Non-pigmented ciliary epithelial cell (primary cell): Measurements from ENCODE around the gene GPX1.
"Not testable (repeated sequence)": the region's sequence is repeated elsewhere in the genome, so short reads cannot be mapped to it uniquely, and the experiment has no call there.

Source experiments
- DNase-seq: peaks from one replicate; pipeline ENCODE4 v3.0.0-alpha.2; 2010; ENCODE audit warnings: low read depth

Gene GPX1

GRCh38 chr3:49358217-49358883 lies at the start of gene GPX1:
TSS of gene GPX1 (minus strand) at chr3:49358353. CDS start at chr3:49358278, 75 bp downstream.
- DNase-seq, result peak; percentile 67

DNA sequence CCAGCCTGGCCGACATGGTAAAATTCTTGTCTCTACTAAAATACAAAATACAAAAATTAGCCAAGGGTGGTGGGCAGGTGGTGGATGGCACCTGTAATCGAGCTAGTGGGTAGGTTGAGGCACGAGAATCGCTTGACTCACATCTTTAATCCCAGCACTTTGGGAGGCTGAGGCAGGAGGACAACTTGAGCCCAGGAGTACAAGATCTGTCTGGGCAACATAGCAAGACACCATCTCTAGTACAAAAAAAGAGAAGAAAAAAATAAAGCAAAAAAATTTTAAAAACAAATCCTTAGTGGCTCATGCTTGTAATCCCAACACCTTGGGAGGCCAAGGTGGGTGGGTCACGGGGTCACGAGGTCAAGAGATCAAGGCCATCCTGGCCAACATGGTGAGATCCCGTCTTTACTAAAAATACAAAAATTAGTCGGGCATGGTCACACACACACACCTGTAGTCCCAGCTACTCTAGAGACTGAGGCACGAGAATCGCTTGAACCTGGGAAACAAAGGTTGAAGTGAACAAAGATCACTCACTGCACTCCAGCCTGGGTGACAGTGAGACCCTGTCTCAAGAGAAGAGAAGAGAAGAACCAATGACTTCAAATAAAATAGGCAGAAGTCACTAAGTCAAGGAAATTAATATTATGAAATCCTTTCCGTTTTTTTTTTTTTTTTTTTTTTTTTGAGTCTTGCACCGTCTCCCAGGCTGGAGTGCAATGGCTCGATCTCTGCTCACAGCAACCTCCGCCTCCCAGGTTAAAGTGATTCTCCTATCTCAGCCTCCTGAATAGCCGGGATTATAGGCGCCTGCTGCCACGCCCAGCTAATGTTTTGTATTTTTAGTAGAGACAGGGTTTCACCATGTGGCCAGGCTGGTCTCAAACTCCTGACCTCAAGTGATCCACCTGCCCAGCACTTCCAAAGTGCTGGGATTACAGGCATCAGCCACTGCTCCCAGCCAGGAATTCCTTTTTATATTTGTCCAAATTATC lies 48.7 kb upstream of the GPX1 start:
- no peak for DNase-seq

GRCh38 chr3:49405570-49405969 lies 47.4 kb upstream of the GPX1 start:
- DNase-seq, result not testable (repeated sequence)

- DNase-seq, result no peak
These were observed 45.7 kb upstream of the GPX1 start for GRCh38 chr3:49403891-49404290.

DNA sequence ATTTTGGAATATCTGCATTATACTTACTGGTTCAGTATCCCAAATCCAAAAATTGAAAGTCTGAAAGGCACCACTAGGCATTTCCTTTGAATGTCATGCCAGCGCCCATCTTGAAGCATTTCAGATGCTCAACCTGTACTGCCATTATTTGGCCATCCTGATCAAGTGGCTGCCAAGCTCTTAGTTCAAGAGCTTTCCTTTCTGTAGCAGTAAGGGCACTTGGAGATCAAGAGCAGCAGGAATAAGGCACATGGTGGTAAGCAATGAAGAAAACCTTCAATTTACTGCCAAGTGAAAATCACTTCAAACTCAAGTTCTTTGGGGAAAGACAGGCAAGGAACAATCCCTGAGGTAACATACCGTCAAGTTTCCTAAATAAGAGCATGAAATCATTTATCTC lies 43.6 kb upstream of the GPX1 start:
- DNase-seq, result no peak

DNA sequence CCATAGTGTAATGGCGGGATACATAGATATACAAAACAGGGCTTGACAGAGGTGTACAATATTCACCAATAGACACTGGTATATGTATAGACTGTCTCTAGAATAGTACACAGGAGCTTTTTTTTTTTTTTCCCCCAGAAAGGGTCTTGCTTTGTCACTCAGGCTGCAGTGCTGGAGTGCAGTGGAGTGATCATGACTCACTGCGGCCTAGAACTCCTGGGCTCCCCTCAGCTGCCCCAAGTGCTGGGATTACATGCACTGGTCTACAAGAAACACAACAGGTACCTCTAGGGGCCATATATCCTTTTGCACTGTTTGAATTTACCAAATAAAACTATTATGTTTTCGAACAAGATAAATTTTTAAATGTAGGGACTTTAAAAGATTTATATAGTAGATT lies 41.3 kb upstream of the GPX1 start:
- DNase-seq, result no peak

GRCh38 chr3:49397470-49397869 lies 39.3 kb upstream of the GPX1 start:
- no peak for DNase-seq

- DNase-seq, result not testable (repeated sequence)
These were observed 33.2 kb upstream of the GPX1 start for GRCh38 chr3:49391310-49391709.

- DNase-seq, result no peak
These were observed 31.1 kb upstream of the GPX1 start for GRCh38 chr3:49389297-49389696.

DNA sequence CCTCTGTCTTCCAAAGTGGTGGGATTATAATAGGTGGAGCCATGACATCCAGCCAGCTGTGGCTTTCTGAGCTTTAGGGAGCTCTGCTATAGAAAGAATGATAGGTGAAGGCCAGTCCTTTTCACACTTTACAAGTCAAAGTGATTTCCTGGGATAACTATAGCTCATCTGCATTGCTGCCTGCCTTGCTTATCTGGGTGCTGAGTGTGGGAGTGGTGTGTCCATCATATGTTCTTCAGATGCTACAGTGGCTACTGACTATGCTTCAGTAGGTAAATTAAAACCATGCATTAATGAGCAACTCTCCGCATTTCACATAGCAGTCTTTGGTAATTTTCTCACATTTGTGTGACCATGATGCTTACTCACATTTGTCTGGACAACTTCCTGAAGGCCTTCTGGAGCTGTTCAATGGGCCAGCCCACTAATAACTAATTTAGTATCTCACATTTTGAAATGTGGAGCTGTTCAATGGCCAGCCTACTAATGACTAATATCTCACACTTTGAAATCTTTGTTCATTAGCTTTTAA lies 30.2 kb upstream of the GPX1 start:
- no peak for DNase-seq

DNA sequence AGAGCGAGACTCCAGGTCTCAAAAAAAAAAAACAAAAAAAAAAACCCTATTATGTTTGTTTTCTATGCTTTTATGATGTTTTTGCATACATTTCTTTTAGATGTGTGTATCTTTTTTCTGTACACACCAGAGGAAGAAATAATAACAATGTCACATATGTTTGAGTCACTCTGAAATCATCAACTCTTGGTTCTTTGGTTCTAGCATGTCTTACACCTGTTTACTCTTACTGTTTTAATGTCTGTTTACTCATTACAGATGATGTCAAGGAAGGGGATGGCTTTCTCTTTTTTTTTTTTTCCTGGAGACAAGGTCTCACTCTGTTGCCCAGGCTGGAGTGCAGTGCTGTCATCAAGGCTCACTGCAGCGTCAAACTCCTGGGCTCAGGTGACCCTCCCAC lies 29.6 kb upstream of the GPX1 start:
- no peak for DNase-seq

- DNase-seq, result no peak
These were observed 28.1 kb upstream of the GPX1 start for GRCh38 chr3:49386056-49386756.

- DNase-seq, result no peak
These were observed 27.5 kb upstream of the GPX1 start for GRCh38 chr3:49385617-49386016.

DNA sequence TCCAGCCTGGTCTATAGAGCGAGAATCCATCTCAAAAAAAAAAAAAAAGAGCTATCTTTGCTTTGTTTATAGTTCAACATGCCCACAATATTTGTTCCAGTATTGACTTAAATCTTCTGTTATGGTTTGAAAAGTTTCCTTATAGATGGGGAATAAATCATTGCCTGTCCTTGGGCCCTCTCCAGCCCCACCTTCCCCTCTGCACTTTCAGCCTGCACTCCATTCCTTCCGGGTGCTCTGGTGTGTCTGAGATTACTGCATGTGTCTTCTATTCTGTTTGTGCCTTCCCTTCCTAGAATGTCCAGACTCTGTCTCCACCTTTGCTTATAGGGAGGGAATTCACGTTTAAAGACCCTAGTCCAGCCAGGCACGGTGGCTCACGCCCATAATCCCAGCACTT lies 25.2 kb upstream of the GPX1 start:
- DNase-seq, result no peak

DNA sequence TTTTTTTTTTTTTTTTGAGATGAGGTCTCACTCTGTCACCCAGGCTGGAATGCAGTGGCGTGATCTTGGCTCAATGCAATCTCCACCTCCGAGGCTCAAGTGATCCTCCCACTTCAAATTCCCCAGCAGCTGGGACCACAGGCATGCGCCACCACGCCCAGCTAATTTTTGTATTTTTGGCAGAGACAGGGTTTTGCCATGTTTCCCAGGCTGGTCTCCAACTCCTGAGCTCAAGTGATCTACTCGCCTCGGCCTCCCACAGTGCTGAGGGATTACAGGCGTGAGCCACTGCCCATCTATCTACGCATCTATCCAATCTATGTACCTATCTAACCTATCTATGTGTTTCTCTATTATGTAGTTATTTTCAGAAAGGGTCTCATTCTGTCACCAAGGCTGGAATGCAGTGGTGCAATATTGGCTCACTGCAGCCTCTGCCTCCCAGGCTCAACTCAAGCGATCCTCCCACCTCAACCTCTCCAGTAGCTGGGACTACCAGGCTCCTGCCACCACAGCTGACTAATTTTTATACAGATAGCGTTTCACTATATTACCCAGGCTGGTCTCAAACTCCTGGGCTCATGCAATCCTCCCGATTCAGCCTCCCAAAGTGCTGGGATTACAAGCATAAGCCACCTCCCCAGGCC lies 20.2 kb upstream of the GPX1 start:
- DNase-seq, result peak; percentile 43

DNA sequence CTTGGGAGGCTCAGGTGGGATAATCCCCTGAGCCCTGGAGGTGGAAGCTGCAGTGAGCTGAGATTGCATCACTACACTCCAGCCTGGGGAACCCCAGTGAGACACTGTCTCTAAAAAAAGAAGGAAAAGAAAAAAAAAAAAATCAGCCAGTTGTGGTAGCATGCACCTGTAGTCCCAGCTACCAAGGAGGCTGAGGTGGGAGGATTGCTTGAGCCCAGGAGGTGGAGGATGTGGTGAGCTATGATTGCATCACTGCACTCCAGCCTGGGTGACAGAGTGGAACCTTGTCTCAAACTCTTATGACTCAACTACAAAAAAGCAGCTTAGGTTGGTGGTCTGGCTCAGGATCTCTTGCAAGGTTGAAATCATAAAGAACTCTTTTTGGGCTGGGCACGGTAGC lies 19.3 kb upstream of the GPX1 start:
- DNase-seq, result no peak

DNA sequence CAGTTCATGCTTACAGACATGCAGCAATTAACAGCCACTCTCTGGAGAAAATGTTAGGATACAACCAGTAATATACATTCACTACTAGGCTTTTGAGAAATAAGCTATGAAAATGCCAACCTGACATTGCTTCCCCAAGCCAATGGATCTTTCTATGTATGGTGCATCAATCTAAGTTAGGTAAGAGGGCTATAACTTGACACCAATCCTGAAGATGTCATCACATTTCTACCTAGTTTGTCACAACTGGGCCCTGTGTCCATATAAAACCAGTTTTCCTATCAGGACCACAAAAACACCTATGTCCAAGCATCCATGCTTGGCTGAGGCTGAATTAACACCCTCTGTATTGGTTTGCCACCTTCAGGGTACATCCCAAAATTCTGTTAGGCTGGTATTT lies 13.8 kb upstream of the GPX1 start:
- no peak for DNase-seq

GRCh38 chr3:49370585-49371290 lies 12.6 kb upstream of the GPX1 start:
- DNase-seq, result no peak

DNA sequence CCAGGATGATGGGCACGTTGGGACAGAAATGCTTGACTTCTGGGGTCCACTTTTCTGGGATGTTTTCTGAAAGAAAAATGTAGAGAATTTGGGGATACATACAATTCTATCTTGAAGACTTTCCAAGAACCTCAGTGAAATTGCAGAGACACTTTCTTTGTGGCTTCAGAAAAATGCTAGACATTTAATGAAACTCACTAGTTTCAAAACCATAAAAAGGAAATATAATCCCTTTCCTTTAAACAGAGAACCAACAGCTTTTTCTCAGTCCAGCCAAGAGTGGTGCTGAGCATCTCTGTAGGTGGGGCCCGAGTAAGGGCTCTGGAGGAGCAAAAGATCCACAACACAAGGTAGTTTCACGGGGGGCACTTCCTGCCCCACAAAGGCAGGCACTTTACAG lies 4.4 kb upstream of the GPX1 start:
- DNase-seq, result no peak

GRCh38 chr3:49359623-49360022 lies 1.5 kb upstream of the GPX1 start:
- no peak for DNase-seq

GRCh38 chr3:49358884-49359225 lies 702 bp upstream of the GPX1 start:
- no peak for DNase-seq
